ENCODE data around the gene CEACAM7.

CEACAM7 gene

DNA sequence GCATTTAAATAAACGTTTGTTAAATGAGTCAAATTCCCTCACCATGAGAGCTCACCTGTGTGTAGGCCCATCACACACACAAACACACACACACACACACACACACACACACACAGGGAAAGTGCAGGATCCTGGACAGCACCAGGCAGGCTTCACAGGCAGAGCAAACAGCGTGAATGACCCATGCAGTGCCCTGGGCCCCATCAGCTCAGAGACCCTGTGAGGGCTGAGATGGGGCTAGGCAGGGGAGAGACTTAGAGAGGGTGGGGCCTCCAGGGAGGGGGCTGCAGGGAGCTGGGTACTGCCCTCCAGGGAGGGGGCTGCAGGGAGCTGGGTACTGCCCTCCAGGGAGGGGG, 11.9 kb upstream of the CEACAM7 start:
- H3K4me3 ChIP-seq (ENCODE audit: low read length), result no peak overlapping the region
- TF ChIP-seq, protein P1, sequence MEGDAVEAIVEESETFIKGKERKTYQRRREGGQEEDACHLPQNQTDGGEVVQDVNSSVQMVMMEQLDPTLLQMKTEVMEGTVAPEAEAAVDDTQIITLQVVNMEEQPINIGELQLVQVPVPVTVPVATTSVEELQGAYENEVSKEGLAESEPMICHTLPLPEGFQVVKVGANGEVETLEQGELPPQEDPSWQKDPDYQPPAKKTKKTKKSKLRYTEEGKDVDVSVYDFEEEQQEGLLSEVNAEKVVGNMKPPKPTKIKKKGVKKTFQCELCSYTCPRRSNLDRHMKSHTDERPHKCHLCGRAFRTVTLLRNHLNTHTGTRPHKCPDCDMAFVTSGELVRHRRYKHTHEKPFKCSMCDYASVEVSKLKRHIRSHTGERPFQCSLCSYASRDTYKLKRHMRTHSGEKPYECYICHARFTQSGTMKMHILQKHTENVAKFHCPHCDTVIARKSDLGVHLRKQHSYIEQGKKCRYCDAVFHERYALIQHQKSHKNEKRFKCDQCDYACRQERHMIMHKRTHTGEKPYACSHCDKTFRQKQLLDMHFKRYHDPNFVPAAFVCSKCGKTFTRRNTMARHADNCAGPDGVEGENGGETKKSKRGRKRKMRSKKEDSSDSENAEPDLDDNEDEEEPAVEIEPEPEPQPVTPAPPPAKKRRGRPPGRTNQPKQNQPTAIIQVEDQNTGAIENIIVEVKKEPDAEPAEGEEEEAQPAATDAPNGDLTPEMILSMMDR (conservative IDR thresholded peaks at IDR 0.05; ENCODE audit: low read depth, low read length), result no peak
- DNase-seq (ENCODE audit: low read depth), result no peak

DNA sequence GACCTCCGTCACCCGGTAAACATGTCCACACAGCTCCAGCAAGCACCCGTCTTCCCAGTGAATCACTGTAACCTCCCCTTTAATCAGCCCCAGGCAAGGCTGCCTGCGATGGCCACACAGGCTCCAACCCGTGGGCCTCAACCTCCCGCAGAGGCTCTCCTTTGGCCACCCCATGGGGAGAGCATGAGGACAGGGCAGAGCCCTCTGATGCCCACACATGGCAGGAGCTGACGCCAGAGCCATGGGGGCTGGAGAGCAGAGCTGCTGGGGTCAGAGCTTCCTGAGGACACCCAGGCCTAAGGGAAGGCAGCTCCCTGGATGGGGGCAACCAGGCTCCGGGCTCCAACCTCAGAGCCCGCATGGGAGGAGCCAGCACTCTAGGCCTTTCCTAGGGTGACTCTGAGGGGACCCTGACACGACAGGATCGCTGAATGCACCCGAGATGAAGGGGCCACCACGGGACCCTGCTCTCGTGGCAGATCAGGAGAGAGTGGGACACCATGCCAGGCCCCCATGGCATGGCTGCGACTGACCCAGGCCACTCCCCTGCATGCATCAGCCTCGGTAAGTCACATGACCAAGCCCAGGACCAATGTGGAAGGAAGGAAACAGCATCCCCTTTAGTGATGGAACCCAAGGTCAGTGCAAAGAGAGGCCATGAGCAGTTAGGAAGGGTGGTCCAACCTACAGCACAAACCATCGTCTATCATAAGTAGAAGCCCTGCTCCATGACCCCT, 11.3 kb upstream of the CEACAM7 start:
- H3K4me3 ChIP-seq (ENCODE audit: low read length), result no peak overlapping the region
- TF ChIP-seq, protein P1 (conservative IDR thresholded peaks at IDR 0.05; ENCODE audit: low read depth, low read length), result no peak
- no peak for DNase-seq (ENCODE audit: low read depth)

DNA sequence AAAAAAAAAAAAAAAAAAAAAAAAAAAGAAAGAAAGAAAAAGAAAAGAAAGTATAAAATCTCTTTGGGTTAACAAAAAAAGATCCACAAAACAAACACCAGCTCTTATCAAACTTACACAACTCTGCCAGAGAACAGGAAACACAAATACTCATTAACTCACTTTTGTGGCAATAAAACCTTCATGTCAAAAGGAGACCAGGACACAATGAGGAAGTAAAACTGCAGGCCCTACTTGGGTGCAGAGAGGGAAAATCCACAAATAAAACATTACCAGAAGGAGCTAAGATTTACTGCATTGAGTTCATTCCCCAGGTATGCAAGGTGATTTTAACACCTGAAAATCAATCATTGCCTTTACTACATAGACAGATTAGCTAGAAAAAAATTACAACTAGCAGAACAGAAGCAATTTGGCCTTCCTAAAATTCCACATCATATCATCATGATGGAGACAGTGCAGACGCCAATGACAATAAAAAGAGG, 10.7 kb upstream of the CEACAM7 start:
- TF ChIP-seq, protein P1 (conservative IDR thresholded peaks at IDR 0.05; ENCODE audit: low read depth, low read length), result no peak
- no peak overlapping the region for H3K4me3 ChIP-seq (ENCODE audit: low read length)
- no peak for DNase-seq (ENCODE audit: low read depth)

DNA sequence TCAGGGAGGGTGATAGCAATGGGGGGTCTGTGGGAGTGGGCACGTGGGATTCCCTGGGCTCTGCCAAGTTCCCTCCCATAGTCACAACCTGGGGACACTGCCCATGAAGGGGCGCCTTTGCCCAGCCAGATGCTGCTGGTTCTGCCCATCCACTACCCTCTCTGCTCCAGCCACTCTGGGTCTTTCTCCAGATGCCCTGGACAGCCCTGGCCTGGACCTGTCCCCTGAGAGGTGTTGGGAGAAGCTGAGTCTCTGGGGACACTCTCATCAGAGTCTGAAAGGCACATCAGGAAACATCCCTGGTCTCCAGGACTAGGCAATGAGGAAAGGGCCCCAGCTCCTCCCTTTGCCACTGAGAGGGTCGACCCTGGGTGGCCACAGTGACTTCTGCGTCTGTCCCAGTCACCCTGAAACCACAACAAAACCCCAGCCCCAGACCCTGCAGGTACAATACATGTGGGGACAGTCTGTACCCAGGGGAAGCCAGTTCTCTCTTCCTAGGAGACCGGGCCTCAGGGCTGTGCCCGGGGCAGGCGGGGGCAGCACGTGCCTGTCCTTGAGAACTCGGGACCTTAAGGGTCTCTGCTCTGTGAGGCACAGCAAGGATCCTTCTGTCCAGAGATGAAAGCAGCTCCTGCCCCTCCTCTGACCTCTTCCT, 9.3 kb upstream of the CEACAM7 start:
- H3K4me3 ChIP-seq (ENCODE audit: low read length), result no peak overlapping the region
- no peak for DNase-seq (ENCODE audit: low read depth)
- TF ChIP-seq, protein P1 (conservative IDR thresholded peaks at IDR 0.05; ENCODE audit: low read depth, low read length), result no peak

DNA sequence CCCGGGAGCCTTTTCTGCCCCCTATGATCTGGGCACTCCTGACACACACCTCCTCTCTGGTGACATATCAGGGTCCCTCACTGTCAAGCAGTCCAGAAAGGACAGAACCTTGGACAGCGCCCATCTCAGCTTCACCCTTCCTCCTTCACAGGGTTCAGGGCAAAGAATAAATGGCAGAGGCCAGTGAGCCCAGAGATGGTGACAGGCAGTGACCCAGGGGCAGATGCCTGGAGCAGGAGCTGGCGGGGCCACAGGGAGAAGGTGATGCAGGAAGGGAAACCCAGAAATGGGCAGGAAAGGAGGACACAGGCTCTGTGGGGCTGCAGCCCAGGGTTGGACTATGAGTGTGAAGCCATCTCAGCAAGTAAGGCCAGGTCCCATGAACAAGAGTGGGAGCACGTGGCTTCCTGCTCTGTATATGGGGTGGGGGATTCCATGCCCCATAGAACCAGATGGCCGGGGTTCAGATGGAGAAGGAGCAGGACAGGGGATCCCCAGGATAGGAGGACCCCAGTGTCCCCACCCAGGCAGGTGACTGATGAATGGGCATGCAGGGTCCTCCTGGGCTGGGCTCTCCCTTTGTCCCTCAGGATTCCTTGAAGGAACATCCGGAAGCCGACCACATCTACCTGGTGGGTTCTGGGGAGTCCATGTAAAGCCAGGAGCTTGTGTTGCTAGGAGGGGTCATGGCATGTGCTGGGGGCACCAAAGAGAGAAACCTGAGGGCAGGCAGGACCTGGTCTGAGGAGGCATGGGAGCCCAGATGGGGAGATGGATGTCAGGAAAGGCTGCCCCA, 8.5 kb upstream of the CEACAM7 start:
- TF ChIP-seq, protein P1 (conservative IDR thresholded peaks at IDR 0.05; ENCODE audit: low read depth, low read length), result no peak
- DNase-seq (ENCODE audit: low read depth), result no peak
- H3K4me3 ChIP-seq (ENCODE audit: low read length), result no peak overlapping the region

DNA sequence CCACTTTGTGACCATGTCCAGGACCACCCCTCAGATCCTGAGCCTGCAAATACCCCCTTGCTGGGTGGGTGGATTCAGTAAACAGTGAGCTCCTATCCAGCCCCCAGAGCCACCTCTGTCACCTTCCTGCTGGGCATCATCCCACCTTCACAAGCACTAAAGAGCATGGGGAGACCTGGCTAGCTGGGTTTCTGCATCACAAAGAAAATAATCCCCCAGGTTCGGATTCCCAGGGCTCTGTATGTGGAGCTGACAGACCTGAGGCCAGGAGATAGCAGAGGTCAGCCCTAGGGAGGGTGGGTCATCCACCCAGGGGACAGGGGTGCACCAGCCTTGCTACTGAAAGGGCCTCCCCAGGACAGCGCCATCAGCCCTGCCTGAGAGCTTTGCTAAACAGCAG, 7.7 kb upstream of the CEACAM7 start:
- no peak overlapping the region for H3K4me3 ChIP-seq (ENCODE audit: low read length)
- DNase-seq (ENCODE audit: low read depth), result no peak
- TF ChIP-seq, protein P1 (conservative IDR thresholded peaks at IDR 0.05; ENCODE audit: low read depth, low read length), result no peak

Measured in retinal pigment epithelial cell (primary cell).